Left kidney (tissue), 2 donors: Measurements from ENCODE around the gene NEU2. TPM values are rescaled to one million over a fixed set of nuclear protein-coding genes. Genes with fewer than 3 reads are reported as not detected.
"Not testable (repeated sequence)": the region's sequence is repeated elsewhere in the genome, so short reads cannot be mapped to it uniquely, and the experiment has no call there.

ENCODE experiments used
- DNase-seq: peaks from one replicate; pipeline ENCODE4 v3.0.0-alpha.2; 2013
- polyA plus RNA-seq: library from polyadenylated mRNA; unstranded; fragments of 120-200 nt; gene quantifications from one replicate; pipeline ENCODE4 v1.2.1, GENCODE V29; 2013; ENCODE audit not compliant: insufficient read length

Gene NEU2
- polyA plus RNA-seq, 1 donor: not detected

DNA sequence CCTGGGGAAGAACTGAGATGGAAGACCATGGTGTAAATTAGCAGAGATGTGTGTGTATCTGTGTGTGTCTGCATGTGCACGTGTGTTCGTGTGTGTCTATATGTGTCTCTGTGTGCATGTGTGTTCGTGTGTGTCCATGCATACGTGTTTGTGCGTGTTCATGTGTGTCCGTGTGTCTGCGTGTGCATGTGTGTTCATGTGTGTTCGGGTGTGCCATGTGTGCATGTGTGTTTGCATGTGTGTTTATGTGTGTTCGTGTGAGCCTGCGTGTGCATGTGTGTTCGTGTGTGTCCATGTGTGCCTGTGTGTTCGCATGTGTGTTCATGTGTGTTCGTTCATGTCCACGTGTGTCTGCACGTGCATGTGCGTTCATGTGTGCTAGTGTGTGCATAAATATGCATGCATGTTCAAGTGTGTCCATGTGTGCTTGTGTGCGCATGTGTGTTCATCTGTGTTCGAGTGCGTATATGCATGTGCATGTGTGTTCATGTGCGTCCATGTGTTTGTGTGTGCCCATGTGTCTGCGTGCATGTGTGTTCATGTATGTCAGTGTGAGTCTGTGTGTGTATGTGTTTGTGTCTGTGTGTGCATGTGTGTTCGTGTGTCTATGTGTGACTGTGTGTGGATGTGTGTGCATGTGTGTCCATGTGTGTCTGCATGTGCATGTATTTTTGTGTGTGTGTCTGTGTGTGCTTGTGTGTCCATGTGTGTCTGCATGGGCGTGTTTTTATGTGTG lies 3.1 kb downstream of the NEU2 start:
- no peak for DNase-seq

DNA sequence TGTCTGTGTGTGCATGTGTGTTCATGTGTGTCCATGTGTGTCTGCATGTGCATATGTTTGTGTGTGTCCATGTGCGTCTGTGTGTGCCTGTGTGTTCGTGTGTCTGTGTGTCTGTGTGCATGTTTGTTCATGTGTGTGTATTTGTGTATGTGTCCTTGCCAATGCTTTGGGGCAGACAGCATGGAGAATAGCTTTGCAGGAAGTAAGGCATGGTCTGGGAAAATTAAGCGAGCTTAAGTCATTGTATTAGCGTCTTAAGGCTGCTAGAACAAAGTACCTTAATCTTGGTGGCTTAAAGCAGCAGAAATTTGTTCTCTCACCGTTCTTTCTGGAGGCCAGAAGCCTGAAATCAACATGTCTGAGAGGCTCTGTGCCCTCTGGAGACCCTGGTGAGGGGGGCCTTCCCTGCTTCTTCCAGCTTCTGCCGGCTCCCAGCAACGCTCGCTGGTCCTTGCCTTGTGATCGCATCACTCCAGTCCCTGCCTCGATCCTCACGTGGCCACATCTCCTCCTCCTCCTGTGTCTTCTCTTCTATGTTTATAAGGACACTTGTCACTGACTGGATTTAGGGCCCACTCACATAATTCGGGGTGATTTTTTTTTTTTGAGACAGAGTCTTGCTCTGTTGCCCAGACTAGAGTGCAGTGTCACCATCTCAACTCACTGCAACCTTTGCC lies 3.8 kb downstream of the NEU2 start:
- DNase-seq: no peak

DNA sequence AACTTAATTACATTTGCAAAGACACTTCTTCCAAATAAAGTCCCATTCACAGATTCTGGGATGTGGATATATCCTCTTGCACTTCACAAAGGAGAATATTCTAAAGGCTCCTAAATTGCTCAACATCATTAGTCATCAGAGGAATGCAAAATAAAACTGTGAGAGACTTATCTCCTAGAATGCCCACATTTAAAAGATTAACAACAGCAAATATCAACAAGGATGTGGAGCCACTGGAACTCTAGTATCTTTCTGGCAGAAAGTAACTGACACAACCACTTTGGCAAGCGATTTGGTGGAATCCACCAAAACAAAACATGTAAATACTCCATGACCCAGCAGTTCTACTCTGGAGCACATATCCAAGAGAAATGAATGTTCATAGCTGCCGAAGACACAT lies 4.6 kb downstream of the NEU2 start:
- DNase-seq: no peak

DNA sequence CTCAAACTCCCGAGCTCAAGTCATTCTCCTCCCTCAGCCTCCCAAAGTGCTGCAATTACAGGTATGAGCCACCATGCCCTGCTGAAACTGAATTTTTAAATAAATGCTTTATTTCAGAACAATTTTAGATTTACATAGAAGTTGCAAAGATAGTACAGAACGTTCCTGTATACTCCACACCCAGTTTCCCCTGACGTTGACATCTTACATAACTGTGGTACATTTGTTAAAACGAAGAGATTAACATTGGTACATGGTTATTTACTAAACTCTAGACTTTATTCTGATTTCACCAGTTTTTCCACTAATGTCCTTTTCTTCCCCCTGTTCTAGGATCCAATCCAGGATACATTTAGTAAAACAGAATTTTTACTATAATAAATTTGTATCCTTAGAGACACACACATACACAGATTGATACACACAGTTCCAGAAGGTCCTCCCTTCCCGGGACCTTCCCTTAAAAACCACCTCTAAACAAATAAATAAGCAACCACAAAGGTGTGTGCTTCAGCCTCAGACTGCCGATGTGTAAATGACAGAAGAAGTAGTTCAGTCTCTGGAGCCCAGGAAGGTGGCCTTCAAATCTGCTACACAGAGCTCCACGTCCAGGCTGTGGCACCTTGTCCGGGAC lies 6.9 kb downstream of the NEU2 start:
- no peak for DNase-seq

DNA sequence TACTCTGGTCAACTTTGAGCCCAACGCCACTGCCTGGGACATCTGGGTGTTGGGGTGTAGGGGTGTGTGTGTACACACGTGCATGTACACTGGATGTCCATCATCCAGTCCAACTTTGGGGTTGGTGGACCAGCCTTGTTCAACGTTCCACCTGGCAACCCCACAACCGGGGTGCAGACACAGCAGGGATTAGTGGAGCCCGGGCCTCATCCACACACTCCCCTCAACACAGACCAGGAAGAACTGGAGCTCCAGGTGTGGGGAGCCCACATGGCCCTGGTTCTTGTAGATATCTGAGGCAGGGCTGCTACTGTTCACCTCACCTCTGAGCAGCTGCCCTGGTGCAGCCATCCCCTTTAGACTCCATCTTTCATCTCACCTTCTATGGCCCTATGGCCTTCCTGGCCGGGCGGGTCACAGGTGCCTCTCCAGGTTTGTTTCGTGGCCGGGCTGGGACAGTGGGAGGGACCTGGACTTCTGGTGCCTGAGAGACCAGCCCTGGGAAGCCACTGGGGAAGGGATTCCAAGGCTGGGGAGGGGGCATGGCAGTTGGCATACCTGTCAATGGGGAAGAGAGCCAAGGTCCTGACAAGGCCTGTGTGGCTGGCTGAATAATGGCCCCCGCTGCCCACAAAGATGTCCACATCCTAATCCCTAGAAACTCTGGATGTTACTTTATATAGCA lies 7.5 kb downstream of the NEU2 start:
- no peak for DNase-seq

DNA sequence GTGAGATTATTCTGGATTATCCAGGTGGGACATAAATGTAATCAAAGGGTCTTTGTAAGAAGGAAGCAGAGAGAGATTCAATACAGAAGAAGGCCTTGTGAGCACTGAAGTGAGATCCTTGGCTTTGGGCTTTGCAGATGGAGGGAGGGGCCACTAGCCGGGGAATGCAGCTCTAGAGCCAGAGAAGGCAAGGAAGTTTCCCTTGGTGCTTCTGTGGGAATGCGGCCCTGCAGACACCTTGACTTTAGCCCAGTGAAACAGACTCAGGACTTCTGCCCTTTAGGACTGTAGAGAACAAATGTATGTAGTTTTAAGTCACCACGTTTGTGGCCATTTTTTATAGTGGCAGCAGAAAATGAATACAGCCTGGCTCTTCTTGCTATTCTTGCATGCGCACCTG lies 8.1 kb downstream of the NEU2 start:
- DNase-seq: no peak

DNA sequence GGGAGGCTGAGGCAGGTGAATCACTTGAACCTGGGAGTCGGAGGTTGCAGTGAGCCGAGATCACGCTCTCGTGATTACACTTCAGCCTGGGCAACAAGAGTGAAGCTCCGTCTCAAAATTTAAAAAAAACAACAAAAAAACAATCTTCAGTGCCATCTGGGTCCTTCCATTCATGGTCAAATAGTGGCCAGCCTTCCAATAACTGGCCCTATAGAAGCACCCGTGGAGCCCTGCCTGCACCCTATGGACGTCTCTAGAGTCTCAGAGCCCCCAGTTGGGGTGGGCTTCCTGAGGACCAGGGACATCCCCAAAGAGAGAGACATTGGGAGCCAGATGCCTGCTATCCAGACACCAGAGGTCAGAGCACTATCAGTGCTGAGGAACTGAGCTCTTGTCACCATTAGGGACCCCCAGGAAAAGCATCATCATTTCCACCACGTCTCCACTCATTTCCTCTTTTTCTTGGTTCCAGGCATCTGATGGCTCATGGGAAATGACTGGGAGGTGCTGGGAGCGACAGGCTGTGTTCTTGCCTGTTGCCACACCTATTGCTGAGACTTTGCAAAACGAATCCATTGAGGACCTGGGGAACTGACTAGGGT lies 9.4 kb downstream of the NEU2 start:
- no peak for DNase-seq

DNA sequence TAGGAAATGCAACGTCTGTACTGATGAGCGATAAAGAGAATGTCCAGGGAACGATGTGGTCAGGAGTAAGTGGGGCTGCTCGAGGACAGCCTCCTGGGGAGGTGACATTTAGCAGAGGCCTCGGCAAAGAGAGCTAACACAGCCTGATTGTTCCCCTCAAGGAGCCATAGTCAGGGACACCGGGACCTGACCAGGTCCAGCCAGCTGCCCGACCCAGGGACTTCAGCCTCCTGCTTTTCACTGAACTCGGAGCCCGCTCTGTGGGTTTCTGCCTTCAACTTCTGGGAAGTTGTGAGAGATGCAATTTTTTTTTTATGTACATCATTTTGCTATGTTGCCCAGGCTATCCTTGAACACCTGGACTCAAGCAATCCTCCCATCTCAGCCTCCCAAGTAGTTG lies 10.1 kb downstream of the NEU2 start:
- DNase-seq: no peak

DNA sequence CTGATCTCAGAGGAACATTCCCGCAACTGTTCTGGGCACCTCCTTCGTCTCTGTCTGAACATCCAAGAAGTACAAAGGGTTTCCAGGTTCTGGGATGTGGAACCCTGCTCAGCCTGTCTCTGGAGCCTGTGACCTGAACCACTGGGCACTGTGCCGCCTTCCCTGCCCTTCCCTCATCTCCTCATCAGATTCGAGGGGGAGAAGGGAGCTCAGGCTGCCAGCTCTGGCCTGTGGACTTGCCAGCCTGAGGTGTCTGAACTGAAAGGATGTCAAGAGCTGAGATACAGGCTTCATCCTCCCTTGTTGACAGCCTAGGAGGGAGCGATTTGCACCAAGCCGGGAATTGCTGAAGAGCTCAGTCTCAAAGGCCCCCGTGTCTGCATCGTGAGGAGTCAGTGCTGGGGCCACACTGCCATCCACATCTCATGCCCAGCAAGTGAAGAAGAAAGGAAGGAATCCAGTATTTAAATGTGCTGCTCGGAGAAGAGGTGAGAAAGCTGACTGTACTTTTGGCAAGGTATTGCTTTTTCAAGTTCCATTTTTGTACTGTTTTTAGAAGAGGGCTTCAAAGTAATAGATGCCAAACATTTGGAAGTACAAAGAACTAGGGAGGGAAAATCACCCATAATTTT lies 12.6 kb downstream of the NEU2 start:
- DNase-seq: no peak

DNA sequence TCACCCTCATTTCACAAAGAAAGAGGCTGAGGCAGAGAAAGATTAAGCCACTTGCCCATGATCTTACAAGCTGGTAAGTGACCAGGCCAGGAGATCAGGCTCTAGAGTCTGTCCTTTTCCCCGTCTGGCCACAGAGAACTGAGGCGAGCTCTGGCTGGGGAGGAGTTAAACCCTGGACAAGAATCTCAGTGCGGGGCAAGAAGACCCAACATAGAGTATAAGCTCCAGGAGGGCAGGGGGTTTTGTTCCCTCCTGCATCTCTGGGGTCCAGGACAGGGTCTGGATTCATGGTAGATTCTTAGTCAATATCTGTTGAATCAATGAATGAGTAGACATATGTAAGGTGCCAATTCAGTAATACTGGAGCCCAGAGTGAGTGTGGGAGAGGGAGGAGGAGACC lies 14.7 kb downstream of the NEU2 start:
- no peak for DNase-seq

DNA sequence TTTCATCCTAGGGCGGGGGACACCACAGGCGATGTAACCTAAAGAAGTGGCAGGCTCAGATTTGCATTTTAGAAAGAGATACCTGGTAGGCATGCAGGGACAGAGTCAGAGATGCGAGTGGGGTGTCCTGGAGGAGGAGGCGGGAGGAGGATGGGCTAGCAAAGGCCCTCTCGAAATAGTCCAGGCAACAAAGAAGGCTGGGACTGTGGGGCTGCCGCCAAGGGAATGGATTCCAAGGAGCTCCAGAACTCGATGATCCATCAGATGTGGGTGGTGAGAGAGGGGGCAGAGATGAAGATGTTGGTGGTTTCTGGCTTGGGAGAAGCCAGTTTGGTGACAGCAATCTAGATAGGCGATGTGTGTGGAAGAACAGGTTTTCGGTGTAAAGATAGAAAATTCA lies 15.2 kb downstream of the NEU2 start:
- no peak for DNase-seq

DNA sequence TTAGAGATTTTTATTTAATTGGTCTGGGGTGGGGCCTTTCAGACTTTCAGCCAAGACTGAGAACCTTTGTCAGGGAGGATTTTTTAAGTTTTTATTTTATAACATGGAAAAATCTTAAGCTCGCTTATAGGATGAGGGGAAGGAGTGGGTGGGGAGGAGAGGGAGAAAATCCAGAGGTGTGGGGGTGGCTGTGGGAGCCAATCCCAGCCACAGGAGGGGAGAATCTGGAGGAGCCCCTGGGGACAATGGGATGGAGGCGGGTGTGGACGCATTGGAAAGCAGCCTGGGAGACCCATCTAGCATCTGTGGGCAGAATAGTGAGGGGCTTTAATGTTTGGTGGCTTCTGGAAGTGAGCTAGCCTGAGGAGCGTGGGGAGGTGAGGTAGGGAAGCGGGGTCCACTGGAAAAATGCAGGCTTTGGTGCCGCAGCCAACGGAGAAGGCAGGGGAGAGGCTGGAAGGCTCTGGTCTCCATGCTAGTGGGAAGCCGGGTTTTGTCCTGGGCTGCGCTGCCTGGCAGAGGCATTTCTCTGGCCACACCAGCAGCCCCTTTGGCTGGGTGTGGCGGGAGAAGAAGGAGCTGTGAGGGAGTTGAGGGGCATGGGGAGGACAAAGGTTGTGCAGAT lies 16.2 kb downstream of the NEU2 start:
- no peak for DNase-seq

DNA sequence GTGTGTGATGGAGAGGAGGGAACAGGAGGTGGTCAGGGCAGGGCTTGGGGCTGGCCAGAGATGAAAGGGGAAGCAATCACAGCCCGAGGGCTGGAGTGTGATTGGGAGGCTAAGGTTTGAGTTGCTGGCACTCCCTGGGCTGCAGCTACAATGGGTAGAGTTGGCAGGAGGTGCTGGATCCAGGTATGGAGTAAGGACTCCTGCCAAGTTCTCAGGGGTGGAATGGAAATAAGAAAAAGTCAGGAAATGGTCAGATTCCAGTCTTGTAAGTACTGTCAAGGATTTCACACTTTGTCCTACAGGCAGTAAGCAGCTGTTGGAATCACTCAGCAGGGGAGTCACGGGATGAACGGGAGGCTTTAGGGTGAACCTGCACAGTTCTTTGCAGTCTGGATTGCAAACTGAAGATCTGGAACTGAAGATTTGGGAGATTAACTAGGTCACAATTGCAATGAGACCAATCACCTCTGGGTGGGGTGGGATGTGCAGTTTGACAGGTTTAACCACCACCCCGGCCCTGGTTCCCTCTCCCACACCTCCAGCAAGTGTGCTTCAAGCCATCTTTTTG lies 16.8 kb downstream of the NEU2 start:
- no peak for DNase-seq

DNA sequence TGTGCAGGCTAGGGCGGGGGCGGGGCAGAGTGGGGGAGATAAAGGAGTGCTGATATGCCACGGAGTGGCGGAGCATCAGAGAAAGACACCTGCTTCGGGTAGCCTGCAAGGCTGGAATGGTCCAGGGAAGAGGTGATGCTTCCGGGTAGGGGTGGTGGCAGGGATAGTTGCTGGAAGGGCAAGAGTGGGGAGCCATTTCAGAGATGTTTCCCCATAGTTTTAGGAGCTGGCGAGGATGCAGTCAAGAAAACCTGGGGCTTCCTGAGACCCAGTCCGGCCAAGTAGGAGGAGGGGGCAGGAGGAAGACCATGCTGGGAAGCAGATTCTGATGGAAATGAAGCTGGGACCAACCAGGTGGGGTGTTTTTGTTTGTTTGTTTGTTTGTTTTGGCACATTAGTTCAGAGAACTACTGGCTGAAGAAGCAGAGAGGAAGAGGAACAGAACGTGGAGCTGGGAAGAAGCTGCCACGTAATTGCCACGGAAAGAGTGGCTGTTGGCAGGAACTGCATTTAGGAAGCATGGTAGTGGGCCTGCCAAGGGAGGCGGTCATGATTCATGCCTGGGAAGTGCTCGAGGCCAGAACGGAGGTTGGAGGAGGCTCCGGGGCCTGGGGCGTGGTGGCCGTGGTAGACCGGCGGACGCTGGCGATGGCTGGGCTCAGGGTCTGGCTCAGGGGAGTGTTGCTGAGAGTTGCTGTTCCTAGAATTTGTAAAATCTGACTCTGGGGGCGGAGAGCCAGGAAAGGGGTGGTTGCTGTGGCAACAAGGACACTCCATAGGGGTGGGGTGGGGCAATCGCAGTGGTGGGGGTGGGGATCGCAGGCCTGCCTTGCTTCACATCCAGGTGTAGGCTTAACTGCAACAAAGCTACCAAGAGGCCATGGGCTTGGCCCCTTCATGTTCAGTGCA lies 19.0 kb downstream of the NEU2 start:
- no peak for DNase-seq

DNA sequence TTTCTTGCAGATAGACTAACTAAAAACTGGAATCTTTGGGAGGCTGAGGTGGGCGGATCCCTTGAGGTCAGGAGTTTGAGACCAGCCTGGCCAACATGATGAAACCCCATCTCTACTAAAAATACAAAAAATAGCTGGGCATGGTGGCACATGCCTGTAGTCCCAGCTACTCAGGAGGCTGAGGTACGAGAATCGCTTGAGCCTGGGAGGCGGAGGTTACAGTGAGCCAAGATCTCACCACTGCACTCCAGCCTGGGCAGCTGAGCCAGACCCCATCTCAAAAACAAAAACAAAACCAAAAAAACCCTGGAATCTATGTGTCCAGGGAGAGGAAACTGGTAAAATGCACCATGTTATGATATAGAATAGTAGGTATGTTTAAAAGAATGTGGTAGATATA lies 20.0 kb downstream of the NEU2 start:
- not testable (repeated sequence) for DNase-seq

DNA sequence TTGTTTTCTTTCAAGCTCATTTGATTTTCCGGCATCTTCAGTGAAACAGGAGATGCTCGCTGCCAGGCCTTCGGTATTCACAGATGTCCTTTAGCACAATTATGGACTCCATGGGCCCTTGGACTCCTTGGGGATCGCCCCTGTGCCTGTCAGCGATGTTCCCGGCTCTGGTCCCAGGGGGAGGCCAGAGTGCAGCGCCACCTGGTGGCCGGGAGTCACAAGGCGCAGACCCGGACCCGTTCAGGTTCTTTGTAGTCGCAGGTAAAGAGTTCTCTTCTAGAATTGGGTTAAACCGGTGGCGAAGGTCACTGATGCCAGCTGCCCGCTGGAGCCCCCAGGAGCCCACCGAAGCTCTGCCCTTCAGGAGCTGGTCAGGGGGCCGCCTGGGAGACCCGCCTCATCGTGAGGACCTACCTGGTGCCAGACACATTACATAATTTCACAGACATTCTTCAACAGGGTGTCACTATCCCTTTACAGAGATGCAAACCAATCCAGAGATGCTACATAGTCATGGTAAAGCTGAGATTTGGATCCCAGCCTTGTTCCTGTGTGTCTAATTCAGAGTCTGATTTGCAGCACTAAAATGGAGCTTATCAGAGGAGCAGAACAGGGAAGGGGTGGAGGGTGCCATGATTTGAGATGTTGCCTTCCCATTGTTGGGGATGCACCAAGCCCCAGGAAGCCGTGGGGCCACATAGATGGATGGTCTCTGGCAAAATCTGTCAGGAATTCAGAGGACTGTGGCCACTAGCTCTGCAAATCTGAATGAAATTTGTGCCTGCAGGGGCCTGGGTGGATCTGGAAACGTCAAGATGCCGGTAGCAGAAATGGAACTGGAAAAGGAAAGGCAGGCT lies 21.7 kb downstream of the NEU2 start:
- DNase-seq: peak; percentile 34

DNA sequence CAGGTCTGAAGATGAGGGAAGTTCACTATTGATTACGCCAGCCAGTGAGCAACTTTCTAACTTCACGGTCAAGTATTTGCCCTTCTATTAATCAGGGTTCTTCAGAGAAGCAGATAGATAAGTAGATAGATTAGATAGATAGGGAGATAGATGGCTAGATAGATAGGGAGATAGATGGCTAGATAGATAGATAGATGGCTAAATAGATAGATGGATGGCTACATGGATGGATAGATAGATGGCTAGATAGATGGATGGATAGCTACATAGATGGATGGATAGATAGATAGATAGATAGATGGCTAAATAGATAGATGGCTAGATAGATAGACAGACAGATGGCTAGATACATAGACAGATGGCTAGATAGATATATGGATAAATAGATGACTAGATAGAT lies 22.9 kb downstream of the NEU2 start:
- DNase-seq: no peak

DNA sequence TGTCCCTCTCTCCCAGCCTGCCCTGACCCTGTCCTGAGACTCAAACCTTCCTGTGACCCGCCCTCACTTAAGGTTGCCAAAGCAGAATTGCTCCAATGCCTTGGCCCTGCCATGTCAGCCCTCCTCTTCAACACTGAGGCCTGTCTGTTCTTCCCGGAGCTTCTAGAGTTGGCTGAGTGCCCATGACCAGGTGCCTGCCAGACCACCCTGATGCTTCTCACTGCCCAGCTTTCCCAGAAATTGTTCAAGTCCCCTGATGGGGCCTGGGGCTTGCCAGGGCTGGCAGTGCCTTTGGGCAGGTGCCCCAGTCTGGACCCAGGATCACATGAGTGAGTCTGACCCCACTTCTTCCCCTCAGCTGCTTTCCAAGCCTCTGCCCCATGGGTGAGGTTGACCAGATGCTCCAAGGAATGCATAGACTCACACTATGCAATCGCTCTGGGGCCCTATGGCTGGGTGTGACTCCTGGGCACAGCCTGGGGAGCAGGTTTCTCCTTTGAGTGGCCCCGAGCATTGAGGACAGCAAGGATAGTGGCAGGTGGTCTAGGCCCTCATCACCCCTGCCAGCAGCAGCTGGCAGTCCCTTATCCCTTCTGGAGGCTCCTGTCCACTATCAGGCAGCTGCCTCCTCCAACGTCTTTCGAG lies 24.6 kb downstream of the NEU2 start:
- no peak for DNase-seq
